OCI-LY7 (cell line): Measurements from ENCODE around the gene FAR1.

Experiments used
- EZH2phosphoT487 ChIP-seq: fragments of 200-600 bp; sonication (generic); IDR thresholded peaks from 2 replicates; pipeline ENCODE4 v1.6.1; 2018; ENCODE audit warnings: low read depth, borderline replicate concordance, mild to moderate bottlenecking, mixed run types, antibody characterized with exemption, low read length, moderate library complexity, mixed read lengths
- TF ChIP-seq, protein P1 (sequence below): fragments of 200-600 bp; sonication (generic); conservative IDR thresholded peaks from 2 replicates; pipeline ENCODE4 v1.5.1; 2014; ENCODE audit warnings: mild to moderate bottlenecking, antibody characterized with exemption, low read length, moderate library complexity, mixed read lengths

GRCh38 chr11:13686776-13687175 lies 18.3 kb downstream of the FAR1 start:
- TF ChIP-seq, protein P1, sequence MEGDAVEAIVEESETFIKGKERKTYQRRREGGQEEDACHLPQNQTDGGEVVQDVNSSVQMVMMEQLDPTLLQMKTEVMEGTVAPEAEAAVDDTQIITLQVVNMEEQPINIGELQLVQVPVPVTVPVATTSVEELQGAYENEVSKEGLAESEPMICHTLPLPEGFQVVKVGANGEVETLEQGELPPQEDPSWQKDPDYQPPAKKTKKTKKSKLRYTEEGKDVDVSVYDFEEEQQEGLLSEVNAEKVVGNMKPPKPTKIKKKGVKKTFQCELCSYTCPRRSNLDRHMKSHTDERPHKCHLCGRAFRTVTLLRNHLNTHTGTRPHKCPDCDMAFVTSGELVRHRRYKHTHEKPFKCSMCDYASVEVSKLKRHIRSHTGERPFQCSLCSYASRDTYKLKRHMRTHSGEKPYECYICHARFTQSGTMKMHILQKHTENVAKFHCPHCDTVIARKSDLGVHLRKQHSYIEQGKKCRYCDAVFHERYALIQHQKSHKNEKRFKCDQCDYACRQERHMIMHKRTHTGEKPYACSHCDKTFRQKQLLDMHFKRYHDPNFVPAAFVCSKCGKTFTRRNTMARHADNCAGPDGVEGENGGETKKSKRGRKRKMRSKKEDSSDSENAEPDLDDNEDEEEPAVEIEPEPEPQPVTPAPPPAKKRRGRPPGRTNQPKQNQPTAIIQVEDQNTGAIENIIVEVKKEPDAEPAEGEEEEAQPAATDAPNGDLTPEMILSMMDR = no peak
- no peak for TF ChIP-seq EZH2phosphoT487
